ENCODE data around the gene RNF212B. TPM values are rescaled to one million over a fixed set of nuclear protein-coding genes. Genes with fewer than 3 reads are reported as not detected.

Gene RNF212B
- total and polyA plus RNA-seq, 2 of the 13 experiments (the other 11 are each of a cell fraction or from before 2014, with no cell fraction given) = 0.05 TPM; not detected in 1

DNA sequence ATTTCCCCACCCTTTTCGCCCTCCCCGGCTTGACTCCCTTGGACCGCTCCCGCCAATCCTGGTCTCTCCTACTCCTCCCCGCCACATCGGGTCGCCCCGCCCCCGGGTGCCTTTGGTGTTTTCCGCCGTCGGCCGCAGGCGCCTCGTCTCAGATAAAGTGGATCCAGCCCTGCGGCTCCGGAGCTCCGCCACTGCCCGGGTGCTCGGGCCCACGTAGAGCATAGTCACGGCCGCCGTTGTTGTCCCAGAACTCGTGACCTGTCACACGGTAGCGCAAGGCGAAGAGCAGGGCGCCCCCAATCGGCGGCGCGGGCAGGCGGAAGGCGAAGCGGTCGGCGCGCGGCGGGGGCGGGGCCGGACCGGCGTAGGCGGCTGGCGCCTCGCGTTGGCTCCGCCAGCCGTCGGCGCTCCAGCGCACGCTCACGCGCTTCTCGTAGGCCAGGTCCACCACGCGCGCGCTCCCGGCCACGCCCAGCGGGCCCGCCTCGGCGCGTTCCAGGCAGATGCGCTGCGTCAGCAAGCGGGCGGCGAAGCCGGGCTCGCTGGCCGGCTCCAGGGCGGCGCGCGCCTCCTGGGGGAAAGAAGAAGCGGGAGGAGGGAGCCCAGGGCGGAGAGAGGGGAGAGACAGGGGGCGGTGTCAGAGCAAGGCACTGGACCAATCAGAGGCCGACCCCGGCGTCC lies 63.7 kb downstream of the RNF212B start (continued):
- TF ChIP-seq IKZF4 (CRISPR knock-in tag; IDR thresholded peaks at IDR 0.05; ENCODE audit: borderline replicate concordance, low read depth, not compliant biosample characterization) = peak; percentile 53
- peak; percentile 95 for TF ChIP-seq ZNF124 (CRISPR knock-in tag; IDR thresholded peaks at IDR 0.05)
- TF ChIP-seq SAFB2 (CRISPR knock-in tag; IDR thresholded peaks at IDR 0.05; ENCODE audit: borderline replicate concordance, low read depth) = peak; percentile 73; the same call in 1 of the 2 replicates
- TF ChIP-seq ARNT2 (CRISPR knock-in tag; IDR thresholded peaks at IDR 0.05; ENCODE audit: low read depth) = peak; percentile 96
- TF ChIP-seq ZNF615 (CRISPR knock-in tag; IDR thresholded peaks at IDR 0.05; ENCODE audit: borderline replicate concordance) = no peak
- peak; percentile 78 for TF ChIP-seq FOXP4 (CRISPR knock-in tag; IDR thresholded peaks at IDR 0.05)
- TF ChIP-seq IKZF1 (IDR thresholded peaks at IDR 0.05) = no peak
- TF ChIP-seq MXI1 (IDR thresholded peaks at IDR 0.05; ENCODE audit: borderline replicate concordance, low read depth, low read length) = peak; percentile 94; the same call in 2 of the 3 replicates
- peak; percentile 95 for TF ChIP-seq PPARG (CRISPR knock-in tag; conservative IDR thresholded peaks at IDR 0.05)
- TF ChIP-seq REPIN1 (CRISPR knock-in tag; IDR thresholded peaks at IDR 0.05; ENCODE audit: borderline replicate concordance, low read depth) = peak; percentile 91
- TF ChIP-seq MZF1 (CRISPR knock-in tag; IDR thresholded peaks at IDR 0.05; ENCODE audit: borderline replicate concordance) = peak; percentile 91; the same call in 1 of the 2 replicates
- TF ChIP-seq NKX3-1 (CRISPR knock-in tag; IDR thresholded peaks at IDR 0.05) = peak; percentile 94
- peak; percentile 68; the same call in 1 of the 2 replicates for TF ChIP-seq TBX2 (CRISPR knock-in tag; IDR thresholded peaks at IDR 0.05; ENCODE audit: borderline replicate concordance)
- TF ChIP-seq CCAR2 (optimal IDR thresholded peaks at IDR 0.05; ENCODE audit: low read depth, low read length) = no peak
- TF ChIP-seq, protein P1, sequence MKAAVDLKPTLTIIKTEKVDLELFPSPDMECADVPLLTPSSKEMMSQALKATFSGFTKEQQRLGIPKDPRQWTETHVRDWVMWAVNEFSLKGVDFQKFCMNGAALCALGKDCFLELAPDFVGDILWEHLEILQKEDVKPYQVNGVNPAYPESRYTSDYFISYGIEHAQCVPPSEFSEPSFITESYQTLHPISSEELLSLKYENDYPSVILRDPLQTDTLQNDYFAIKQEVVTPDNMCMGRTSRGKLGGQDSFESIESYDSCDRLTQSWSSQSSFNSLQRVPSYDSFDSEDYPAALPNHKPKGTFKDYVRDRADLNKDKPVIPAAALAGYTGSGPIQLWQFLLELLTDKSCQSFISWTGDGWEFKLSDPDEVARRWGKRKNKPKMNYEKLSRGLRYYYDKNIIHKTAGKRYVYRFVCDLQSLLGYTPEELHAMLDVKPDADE (CRISPR knock-in tag; IDR thresholded peaks at IDR 0.05) = no peak
- peak; percentile 99 for TF ChIP-seq ZNF441 (CRISPR knock-in tag; IDR thresholded peaks at IDR 0.05; ENCODE audit: borderline replicate concordance)
- TF ChIP-seq ZNF678 (CRISPR knock-in tag; IDR thresholded peaks at IDR 0.05) = no peak
- TF ChIP-seq ZBTB1 (CRISPR knock-in tag; IDR thresholded peaks at IDR 0.05; ENCODE audit: borderline replicate concordance) = peak; percentile 53; the same call in 1 of the 2 replicates
- no peak; the same call in 1 of the 2 replicates for TF ChIP-seq ZNF646 (CRISPR knock-in tag; IDR thresholded peaks at IDR 0.05)

Data from HepG2 (cell line).